Endothelial cell of umbilical vein (primary cell): ENCODE measurements around the gene MALRD1. TPM values are rescaled to one million over a fixed set of nuclear protein-coding genes. Genes with fewer than 3 reads are reported as not detected.

Experiments used
- BruUV-seq: library from RNA; stranded (reverse); fragments of 400-500 nt; replicated peaks from 2 replicates; lab custom pipeline; 2021; lab: Mats Ljungman, UMichigan
- CTCF ChIA-PET: fragments of 300-600, 350-600 bp; sonication (Branson Sonifier 250); formaldehyde crosslinking; loops from one replicate; lab custom pipeline; 2021; ENCODE audit warnings: antibody characterized with exemption, inconsistent platforms; lab: Charles Lee
- POLR2A ChIA-PET: fragments of 300-600, 350-600 bp; sonication (Branson Sonifier 250); formaldehyde crosslinking; loops from one replicate; lab custom pipeline; 2021; ENCODE audit warnings: antibody characterized with exemption, inconsistent platforms; lab: Charles Lee
- DNase-seq: peaks from one replicate; pipeline ENCODE4 v3.0.0-alpha.2; 2011; ENCODE audit warnings: low read depth, low spot score
- FAIRE-seq: peaks from 2 replicates; lab custom pipeline; 2011; peaks lifted over from hg19 to GRCh38; lab: Jason Lieb, UNC
- H2AFZ ChIP-seq: 2 replicates; pipeline ENCODE4 v1.6.0; 2012; ENCODE audit warnings: low read depth, low read length, control low read depth, inconsistent platforms
- H3K27ac ChIP-seq: 2 replicates; pipeline ENCODE4 v1.5.1; 2011; ENCODE audit warnings: low read depth, mild to moderate bottlenecking, control low read depth, low read length, moderate library complexity; ENCODE audit not compliant: insufficient read depth
- H3K27me3 ChIP-seq, 2 experiments: 2 replicates each; pipeline versions ENCODE4 v1.6.0 to v1.6.1; 2011; ENCODE audit warnings: low read length in 2 of 2, mixed read lengths in 1 of 2; ENCODE audit not compliant: control insufficient read depth in 2 of 2, insufficient read depth in 2 of 2
- H3K36me3 ChIP-seq, 2 experiments: 2 replicates in 1 of 2; 3 replicates in 1 of 2; pipeline ENCODE4 v1.5.1; 2011; ENCODE audit warnings: low read length in 2 of 2, mild to moderate bottlenecking in 1 of 2, moderate library complexity in 1 of 2; ENCODE audit not compliant: control insufficient read depth in 2 of 2, insufficient read depth in 2 of 2; ENCODE audit errors: extremely low read depth in 1 of 2
- H3K4me1 ChIP-seq: 3 replicates; pipeline ENCODE4 v1.5.1; 2011; ENCODE audit warnings: mild to moderate bottlenecking, low read length; ENCODE audit not compliant: control insufficient read depth, insufficient read depth; ENCODE audit errors: extremely low read depth
- H3K4me2 ChIP-seq: 2 replicates; pipeline ENCODE4 v1.6.1; 2011; ENCODE audit warnings: low read length, control low read depth, mixed read lengths; ENCODE audit not compliant: insufficient read depth
- H3K4me3 ChIP-seq, 3 experiments: fragments of 200-600 bp in 1 of 3; sonication (generic), shearing (Covaris generic) in 1 of 3; replicated peaks in 1 of 3; 2 replicates each; pipeline ENCODE4 v1.5.1; 2011 to 2016; ENCODE audit warnings: control low read depth in 3 of 3, low read length in 3 of 3, mild to moderate bottlenecking in 2 of 3, inconsistent platforms in 1 of 3, low read depth in 1 of 3, moderate library complexity in 1 of 3; ENCODE audit not compliant: insufficient read depth in 1 of 3
- H3K79me2 ChIP-seq: 2 replicates; pipeline ENCODE4 v1.6.0; 2012; ENCODE audit warnings: low read length, inconsistent platforms; ENCODE audit not compliant: control insufficient read depth, insufficient read depth
- H3K9ac ChIP-seq: replicated peaks from 2 replicates; pipeline ENCODE3; 2011; ENCODE audit warnings: low read length, control low read depth; ENCODE audit not compliant: insufficient read depth; ENCODE audit errors: extremely low read depth
- H3K9me1 ChIP-seq: replicated peaks from 3 replicates; pipeline ENCODE4 v1.6.0; 2011; ENCODE audit warnings: mild to moderate bottlenecking, low read length; ENCODE audit not compliant: control insufficient read depth, insufficient read depth; ENCODE audit errors: extremely low read depth
- H3K9me3 ChIP-seq: replicated peaks from 2 replicates; pipeline ENCODE4 v1.5.1; 2012; ENCODE audit warnings: low read length, inconsistent platforms; ENCODE audit not compliant: control insufficient read depth, insufficient read depth
- H4K20me1 ChIP-seq: replicated peaks from 2 replicates; pipeline ENCODE3; 2011; ENCODE audit warnings: mild to moderate bottlenecking, low read length; ENCODE audit not compliant: control insufficient read depth, insufficient read depth; ENCODE audit errors: extremely low read depth
- EZH2 ChIP-seq: IDR thresholded peaks from 2 replicates; pipeline ENCODE4 v1.6.1; 2012; ENCODE audit warnings: borderline replicate concordance, low read depth, mild to moderate bottlenecking, moderate library complexity, low read length, inconsistent platforms; ENCODE audit not compliant: severe bottlenecking
- FOS ChIP-seq: IDR thresholded peaks from 2 replicates; pipeline ENCODE4 v1.6.1; 2011; ENCODE audit warnings: mild to moderate bottlenecking, low read length, moderate library complexity, borderline replicate concordance; ENCODE audit not compliant: insufficient read depth
- JUN ChIP-seq: IDR thresholded peaks from 2 replicates; pipeline ENCODE4 v1.6.1; 2011; ENCODE audit warnings: borderline replicate concordance, low read depth; ENCODE audit not compliant: insufficient read length, insufficient read depth
- MYC ChIP-seq: IDR thresholded peaks from one replicate; pipeline ENCODE4 v1.6.1; 2011; ENCODE audit warnings: mild to moderate bottlenecking, low read depth, low read length
- POLR2A ChIP-seq: IDR thresholded peaks from 2 replicates; pipeline ENCODE4 v1.6.1; 2012; ENCODE audit warnings: low read depth, mild to moderate bottlenecking, control low read depth, low read length
- POLR2AphosphoS5 ChIP-seq: IDR thresholded peaks from 2 replicates; pipeline ENCODE4 v1.6.1; 2012; ENCODE audit warnings: low read depth, mild to moderate bottlenecking, control low read depth, low read length, moderate library complexity; ENCODE audit not compliant: insufficient read depth
- dilution Hi-C: fragments of 300-500 bp; cut with MboI; formaldehyde crosslinking; loops from one replicate; pipeline ENCODE4 v1.15.0; 2019; ENCODE audit warnings: low sequenced_read_pairs; ENCODE audit not compliant: extremely low pct_ligation_motif_present
- intact Hi-C: fragments of 100-400 bp; cut with micrococcal nuclease; formaldehyde crosslinking; loops from one replicate; pipeline ENCODE4 v1.10.0; 2022
- polyA plus RNA-seq, 4 experiments: library from polyadenylated mRNA; depleted of rRNA in 3 of 4; stranded (reverse) in 3 of 4; unstranded in 1 of 4; fragments of >200 nt; gene quantifications; 2 replicates each; pipeline versions ENCODE4 v1.2.1 to v1.2.3, GENCODE V29; 2011 to 2012; ENCODE audit warnings: missing spikeins in 1 of 4
- total RNA-seq: library from RNA; stranded (reverse); gene quantifications from 2 replicates; pipeline ENCODE4 v1.2.3, GENCODE V29; 2021
- TF ChIP-seq, protein P1 (sequence below): IDR thresholded peaks from 2 replicates; pipeline ENCODE4 v1.6.1; 2011; ENCODE audit not compliant: insufficient read depth, insufficient read length
- TF ChIP-seq, protein P2 (sequence below), 2 donors: IDR thresholded peaks; 1 replicate in 1 of 2; 2 replicates in 1 of 2; pipeline ENCODE4 v1.5.1; 2011; ENCODE audit warnings: low read length in 2 of 2, mild to moderate bottlenecking in 2 of 2, moderate library complexity in 2 of 2, control low read depth in 1 of 2, inconsistent platforms in 1 of 2, low read depth in 1 of 2; ENCODE audit not compliant: insufficient read depth in 1 of 2; ENCODE audit errors: extremely low read depth in 1 of 2

The MALRD1 gene
- total and polyA plus RNA-seq, 2 donors (not counting 3 experiments of a cell fraction or from before 2014, with no cell fraction given): not detected

DNA sequence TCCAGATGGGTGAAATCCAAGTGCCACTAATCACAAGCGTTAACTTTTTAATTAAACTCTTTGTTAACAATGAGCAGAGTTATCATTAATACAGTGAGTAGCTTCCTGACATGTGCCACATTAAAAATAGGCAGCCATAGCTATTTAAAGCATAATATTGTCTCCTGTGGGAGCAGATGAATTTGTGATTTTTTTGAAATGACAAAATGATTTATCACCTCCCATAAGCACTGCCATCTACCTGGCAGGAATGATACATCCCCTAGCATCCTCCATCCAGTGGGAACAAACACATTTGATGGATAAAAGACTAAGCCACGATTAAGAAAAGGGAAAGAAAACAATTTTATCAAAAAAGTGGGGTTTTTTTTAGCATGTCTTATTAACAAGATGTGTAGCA is 605.3 kb downstream of the MALRD1 start:
- POLR2A ChIA-PET: no interaction called here
- intact Hi-C loops: no loop called here
- Histone ChIP-seq H3K9me3 (no peaks in the 10 kb centered on the region), H3K36me3 (no peaks in the 10 kb centered on the region), H4K20me1 (no peaks in the 10 kb centered on the region), H3K9me1 (no peaks in the 10 kb centered on the region), H3K4me1 (no peaks in the 10 kb centered on the region), H3K79me2 (no peaks in the 10 kb centered on the region), H3K27me3 (no peaks in the 10 kb centered on the region), H3K9ac (no peak overlapping the region), H3K4me2 (no peak overlapping the region), H3K27ac (no peak overlapping the region), H3K4me3 (no peak overlapping the region), H2AFZ (no peak overlapping the region)
- no TSS peak for BruUV-seq
- FAIRE-seq (no peak), DNase-seq (no peak)
- dilution Hi-C loops: no loop called here
- CTCF ChIA-PET: no interaction called here
- TF ChIP-seq MYC (no peak), POLR2AphosphoS5 (no peak), POLR2A (no peak), FOS (no peak), EZH2 (no peak), JUN (no peak)
- TF ChIP-seq, protein P1, sequence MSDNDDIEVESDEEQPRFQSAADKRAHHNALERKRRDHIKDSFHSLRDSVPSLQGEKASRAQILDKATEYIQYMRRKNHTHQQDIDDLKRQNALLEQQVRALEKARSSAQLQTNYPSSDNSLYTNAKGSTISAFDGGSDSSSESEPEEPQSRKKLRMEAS: no peak
- TF ChIP-seq, protein P2, sequence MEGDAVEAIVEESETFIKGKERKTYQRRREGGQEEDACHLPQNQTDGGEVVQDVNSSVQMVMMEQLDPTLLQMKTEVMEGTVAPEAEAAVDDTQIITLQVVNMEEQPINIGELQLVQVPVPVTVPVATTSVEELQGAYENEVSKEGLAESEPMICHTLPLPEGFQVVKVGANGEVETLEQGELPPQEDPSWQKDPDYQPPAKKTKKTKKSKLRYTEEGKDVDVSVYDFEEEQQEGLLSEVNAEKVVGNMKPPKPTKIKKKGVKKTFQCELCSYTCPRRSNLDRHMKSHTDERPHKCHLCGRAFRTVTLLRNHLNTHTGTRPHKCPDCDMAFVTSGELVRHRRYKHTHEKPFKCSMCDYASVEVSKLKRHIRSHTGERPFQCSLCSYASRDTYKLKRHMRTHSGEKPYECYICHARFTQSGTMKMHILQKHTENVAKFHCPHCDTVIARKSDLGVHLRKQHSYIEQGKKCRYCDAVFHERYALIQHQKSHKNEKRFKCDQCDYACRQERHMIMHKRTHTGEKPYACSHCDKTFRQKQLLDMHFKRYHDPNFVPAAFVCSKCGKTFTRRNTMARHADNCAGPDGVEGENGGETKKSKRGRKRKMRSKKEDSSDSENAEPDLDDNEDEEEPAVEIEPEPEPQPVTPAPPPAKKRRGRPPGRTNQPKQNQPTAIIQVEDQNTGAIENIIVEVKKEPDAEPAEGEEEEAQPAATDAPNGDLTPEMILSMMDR (IDR thresholded peaks at IDR 0.05; ENCODE audit: extremely low read depth in 1 of 2, insufficient read depth in 1 of 2, low read depth in 1 of 2, low read length in 2 of 2): no peak
